ENCODE data around the gene GASK1A.

GRCh38 chr3:42957573-42957972 lies 21.5 kb upstream of the GASK1A start:
- TF ChIP-seq POLR2A (IDR thresholded peaks at IDR 0.05) (no peak), CTCF (IDR thresholded peaks at IDR 0.05) (no peak)

Data from heart left ventricle (tissue), 13 donors.